ENCODE measurements around the gene C3orf70. TPM values are rescaled to one million over a fixed set of nuclear protein-coding genes. Genes with fewer than 3 reads are reported as not detected.
A peak's percentile ranks its signal among the peaks of the same experiment; 100 is the strongest.

The C3orf70 gene
- 26.8 TPM for total RNA-seq

GRCh38 chr3:185152410-185153170, at the start of gene C3orf70:
Gene C3orf70 (minus strand): TSS chr3:185153060. CDS start chr3:185152823, 237 bp downstream.
- DNase-seq = peak; percentile 68

GRCh38 chr3:185200639-185201038, 47.8 kb upstream of the C3orf70 start:
- no peak for DNase-seq

- DNase-seq = no peak
These were observed 46.8 kb upstream of the C3orf70 start for GRCh38 chr3:185199671-185200070.

GRCh38 chr3:185199206-185199605, 46.3 kb upstream of the C3orf70 start:
- no peak for DNase-seq

- DNase-seq = no peak
These were observed 44.2 kb upstream of the C3orf70 start for GRCh38 chr3:185197068-185197467.

GRCh38 chr3:185195652-185196051, 42.8 kb upstream of the C3orf70 start:
- DNase-seq = no peak

- no peak for DNase-seq
These were observed 36.0 kb upstream of the C3orf70 start for GRCh38 chr3:185188816-185189215.

GRCh38 chr3:185187391-185187790, 34.5 kb upstream of the C3orf70 start:
- DNase-seq = no peak

GRCh38 chr3:185176750-185177359, 24.0 kb upstream of the C3orf70 start:
- DNase-seq = no peak

GRCh38 chr3:185175370-185175987, 22.6 kb upstream of the C3orf70 start:
- peak; percentile 61 for DNase-seq

GRCh38 chr3:185172086-185173049, 19.5 kb upstream of the C3orf70 start:
- DNase-seq = no peak

GRCh38 chr3:185164428-185165217, 11.8 kb upstream of the C3orf70 start:
- no peak for DNase-seq

GRCh38 chr3:185162634-185163033, 9.8 kb upstream of the C3orf70 start:
- no peak for DNase-seq

- DNase-seq = no peak
These were observed 8.9 kb upstream of the C3orf70 start for GRCh38 chr3:185161761-185162160.

GRCh38 chr3:185157347-185157746, 4.5 kb upstream of the C3orf70 start:
- DNase-seq = no peak

- DNase-seq = no peak
These were observed 2.8 kb upstream of the C3orf70 start for GRCh38 chr3:185155678-185156077.

GRCh38 chr3:185153861-185154629, 1.2 kb upstream of the C3orf70 start:
- no peak for DNase-seq

- peak; percentile 68 for DNase-seq
These were observed 411 bp upstream of the C3orf70 start for GRCh38 chr3:185153171-185153771.

GRCh38 chr3:185151964-185152409, 873 bp downstream of the C3orf70 start:
- no peak for DNase-seq
